ENCODE results near the gene DNAJB4. TPM values are rescaled to one million over a fixed set of nuclear protein-coding genes. Genes with fewer than 3 reads are reported as not detected.
A peak's percentile ranks its signal among the peaks of the same experiment; 100 is the strongest.

DNAJB4 gene
- total RNA-seq, 1 experiment from 2014 or later: 23.0 TPM

- Mint-ChIP-seq H3K36me3 (ENCODE audit: insufficient read depth, unreplicated experiment) (peaks cover 14% of the 10 kb centered on the region), H3K4me3 (ENCODE audit: low read depth, unreplicated experiment) (peak overlapping the region; percentile 75), H3K27ac (ENCODE audit: unreplicated experiment) (no peak overlapping the region), H3K4me1 (ENCODE audit: low read depth, unreplicated experiment) (peaks cover 8% of the 10 kb centered on the region), H3K27me3 (ENCODE audit: unreplicated experiment) (no peaks in the 10 kb centered on the region), H3K9me3 (ENCODE audit: low read depth, unreplicated experiment) (no peaks in the 10 kb centered on the region)
- intact Hi-C loops (cut with micrococcal nuclease; ENCODE audit: unreplicated experiment): no loop called here
- CTCF ChIA-PET: interaction anchor here (1.4 kb wide), 1 partner anchor 37 kb away, joined by 3 read pairs; no protein-coding TSS in a partner anchor
- TF ChIP-seq CTCF (IDR thresholded peaks at IDR 0.05; ENCODE audit: unreplicated experiment): no peak
- BruUV-seq (replicated peaks): no TSS peak
- no peak for DNase-seq
These were observed 1.8 kb downstream of the DNAJB4 start for GRCh38 chr1:78006521-78006920.

- CTCF ChIA-PET: no interaction called here
- Mint-ChIP-seq H3K4me3 (ENCODE audit: low read depth, unreplicated experiment) (no peak overlapping the region), H3K36me3 (ENCODE audit: insufficient read depth, unreplicated experiment) (peaks cover 15% of the 10 kb centered on the region), H3K9me3 (ENCODE audit: low read depth, unreplicated experiment) (no peaks in the 10 kb centered on the region), H3K27me3 (ENCODE audit: unreplicated experiment) (no peaks in the 10 kb centered on the region), H3K4me1 (ENCODE audit: low read depth, unreplicated experiment) (peaks cover 8% of the 10 kb centered on the region), H3K27ac (ENCODE audit: unreplicated experiment) (no peak overlapping the region)
- no TSS peak for BruUV-seq (replicated peaks)
- DNase-seq: no peak
- no peak for TF ChIP-seq CTCF (IDR thresholded peaks at IDR 0.05; ENCODE audit: unreplicated experiment)
- intact Hi-C loops (cut with micrococcal nuclease; ENCODE audit: unreplicated experiment): no loop called here
These were observed 3.1 kb downstream of the DNAJB4 start for GRCh38 chr1:78007677-78008341.

- BruUV-seq (replicated peaks): no TSS peak
- Mint-ChIP-seq H3K4me3 (ENCODE audit: low read depth, unreplicated experiment) (no peak overlapping the region), H3K27ac (ENCODE audit: unreplicated experiment) (no peak overlapping the region), H3K27me3 (ENCODE audit: unreplicated experiment) (no peaks in the 10 kb centered on the region), H3K4me1 (ENCODE audit: low read depth, unreplicated experiment) (peaks cover 8% of the 10 kb centered on the region), H3K36me3 (ENCODE audit: insufficient read depth, unreplicated experiment) (peaks cover 21% of the 10 kb centered on the region), H3K9me3 (ENCODE audit: low read depth, unreplicated experiment) (no peaks in the 10 kb centered on the region)
- CTCF ChIA-PET: no interaction called here
- intact Hi-C loops (cut with micrococcal nuclease; ENCODE audit: unreplicated experiment): no loop called here
- no peak for DNase-seq
- no peak for TF ChIP-seq CTCF (IDR thresholded peaks at IDR 0.05; ENCODE audit: unreplicated experiment)
These were observed 4.5 kb downstream of the DNAJB4 start for GRCh38 chr1:78009276-78009675.

- intact Hi-C loops (cut with micrococcal nuclease; ENCODE audit: unreplicated experiment): no loop called here
- H3K4me3 Mint-ChIP-seq (ENCODE audit: low read depth, unreplicated experiment): no peak overlapping the region
- H3K36me3 Mint-ChIP-seq (ENCODE audit: insufficient read depth, unreplicated experiment): peaks cover 17% of the 10 kb centered on the region
- DNase-seq: no peak
- no TSS peak for BruUV-seq (replicated peaks)
- TF ChIP-seq CTCF (IDR thresholded peaks at IDR 0.05; ENCODE audit: unreplicated experiment): no peak
- CTCF ChIA-PET: no interaction called here
- no peaks in the 10 kb centered on the region for H3K27me3 Mint-ChIP-seq (ENCODE audit: unreplicated experiment)
- peaks cover 8% of the 10 kb centered on the region for H3K4me1 Mint-ChIP-seq (ENCODE audit: low read depth, unreplicated experiment)
- no peak overlapping the region for H3K27ac Mint-ChIP-seq (ENCODE audit: unreplicated experiment)
- no peaks in the 10 kb centered on the region for H3K9me3 Mint-ChIP-seq (ENCODE audit: low read depth, unreplicated experiment)
These were observed 5.1 kb downstream of the DNAJB4 start for GRCh38 chr1:78009836-78010235.
